ENCODE measurements around the gene RAB9A. TPM values are rescaled to one million over a fixed set of nuclear protein-coding genes. Genes with fewer than 3 reads are reported as not detected.

Gene RAB9A
- total and polyA plus RNA-seq, 10 donors = 20.3 to 36.5 (median 28.2) TPM

- peaks cover 0 to 84% (median 29%) of the 10 kb centered on the region in 6 donors for H3K36me3 ChIP-seq
- no peaks in the 10 kb centered on the region for H3K9me3 ChIP-seq
- no peaks in the 10 kb centered on the region for H3K27me3 ChIP-seq (replicated peaks in 1 of 7)
- peak overlapping the region in 5 of 8 donors; percentile 13 to 72 (median 59) for H3K27ac ChIP-seq
- WGBS, 5 donors = 83 to 91% (median 86%) methylated on average over 7 of the region's 7 CpGs
- DNase-seq = no peak
- H3K4me1 ChIP-seq = peaks cover 0 to 34% (median 4%) of the 10 kb centered on the region in 6 donors
- H3K4me3 ChIP-seq = no peak overlapping the region
- intact Hi-C loops (cut with DNase I; ENCODE audit: low total_unique reads) = no loop called here
- no peak for TF ChIP-seq CTCF (IDR thresholded peaks at IDR 0.05 in 8 of 11, conservative IDR thresholded peaks at IDR 0.05 in 3 of 11)
- TF ChIP-seq POLR2AphosphoS5 (IDR thresholded peaks at IDR 0.05) = no peak
- TF ChIP-seq POLR2A (IDR thresholded peaks at IDR 0.05) = no peak
These were observed 29.0 kb downstream of the RAB9A start for GRCh38 chrX:13717700-13718472.

- H3K9me3 ChIP-seq = no peaks in the 10 kb centered on the region
- intact Hi-C loops (cut with DNase I; ENCODE audit: low total_unique reads) = no loop called here
- no peak for DNase-seq
- no peak for TF ChIP-seq POLR2A (IDR thresholded peaks at IDR 0.05)
- TF ChIP-seq POLR2AphosphoS5 (IDR thresholded peaks at IDR 0.05) = peak in 2 of 3 donors; percentile 29 to 38
- no peak for TF ChIP-seq CTCF (IDR thresholded peaks at IDR 0.05 in 8 of 11, conservative IDR thresholded peaks at IDR 0.05 in 3 of 11)
- H3K36me3 ChIP-seq = peaks cover 0 to 76% (median 26%) of the 10 kb centered on the region in 6 donors
- 72 to 86% (median 79%) methylated on average over 3 of the region's 3 CpGs for WGBS, 5 donors
- no peak overlapping the region for H3K4me3 ChIP-seq
- H3K27ac ChIP-seq = peak overlapping the region in 6 of 8 donors; percentile 5 to 72 (median 44)
- H3K4me1 ChIP-seq = peaks cover 0 to 34% (median 4%) of the 10 kb centered on the region in 6 donors
- no peaks in the 10 kb centered on the region for H3K27me3 ChIP-seq (replicated peaks in 1 of 7)
These were observed 30.4 kb downstream of the RAB9A start for GRCh38 chrX:13719192-13719856.

DNA sequence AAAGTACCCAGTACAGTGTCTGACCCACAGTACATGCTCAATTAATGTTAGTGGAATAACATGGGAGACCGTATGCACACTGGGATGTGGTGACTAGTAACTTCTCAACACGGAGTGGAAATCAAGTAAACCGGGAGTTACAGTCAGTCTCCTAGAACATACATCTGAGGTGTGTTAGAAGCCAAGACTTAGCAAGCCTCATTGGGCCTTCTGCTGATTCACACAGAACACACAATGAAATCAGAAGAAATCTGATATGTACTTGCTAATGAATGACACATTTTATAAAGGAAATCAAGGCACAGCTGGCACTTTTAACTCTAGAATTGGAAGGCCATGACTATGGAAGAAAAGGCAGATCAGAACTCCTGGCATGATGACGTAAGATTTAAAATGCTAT lies 32.4 kb downstream of the RAB9A start:
- intact Hi-C loops (cut with DNase I; ENCODE audit: low total_unique reads) = no loop called here
- DNase-seq = no peak
- H3K9me3 ChIP-seq = peaks cover 0 to 3% (median 0%) of the 10 kb centered on the region in 8 donors
- peaks cover 0 to 34% (median 4%) of the 10 kb centered on the region in 6 donors for H3K4me1 ChIP-seq
- H3K27ac ChIP-seq = no peak overlapping the region
- 90 to 99% (median 96%) methylated on average over 4 of the region's 4 CpGs for WGBS, 5 donors
- H3K36me3 ChIP-seq = peaks cover 0 to 56% (median 18%) of the 10 kb centered on the region in 6 donors
- H3K4me3 ChIP-seq = no peak overlapping the region
- no peaks in the 10 kb centered on the region for H3K27me3 ChIP-seq (replicated peaks in 1 of 7)
- TF ChIP-seq POLR2AphosphoS5 (IDR thresholded peaks at IDR 0.05) (no peak), CTCF (IDR thresholded peaks at IDR 0.05 in 8 of 11, conservative IDR thresholded peaks at IDR 0.05 in 3 of 11) (no peak), POLR2A (IDR thresholded peaks at IDR 0.05) (no peak)
